ENCODE measurements around the gene GSDMA.

DNA sequence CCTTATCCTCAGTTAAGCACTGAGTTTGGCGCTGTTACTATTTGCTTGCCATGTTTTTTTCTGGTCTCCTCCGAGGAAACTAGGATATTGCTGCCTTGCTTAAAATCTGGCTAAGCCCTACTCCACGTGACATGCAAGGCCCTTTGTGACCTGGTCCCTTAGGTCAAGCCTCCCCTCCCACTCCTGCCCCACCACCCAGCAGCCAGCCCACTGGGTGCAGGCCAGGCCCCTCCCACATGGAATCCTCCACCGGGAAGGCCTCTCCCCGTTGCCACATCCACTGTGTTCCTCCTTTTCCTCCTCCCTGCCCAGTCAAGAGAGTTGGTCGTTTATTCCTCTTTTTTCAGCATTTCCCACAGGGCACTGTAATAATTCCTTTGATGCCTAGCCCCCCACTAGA, 34.0 kb downstream of the GSDMA start:
- TF ChIP-seq CTCF (IDR thresholded peaks at IDR 0.05) (no peak), POLR2A (IDR thresholded peaks at IDR 0.05) (no peak)

Measured in uterus (tissue), 2 donors.